HUDEP-2 (cell line): ENCODE data around the gene LRP2BP.

ENCODE experiments used
- DNase-seq, 76 experiments: peaks; one replicate each; lab custom pipeline; 2025; ENCODE audit not compliant: unreplicated experiment in 76 of 76; lab: John Stamatoyannopoulos, UW

Gene LRP2BP

GRCh38 chr4:185395956-185396723 lies 416 bp upstream of the LRP2BP start:
- DNase-seq = peak; percentile 24 to 98 (median 93)

- DNase-seq = no peak
These were observed 1.0 kb downstream of the LRP2BP start for GRCh38 chr4:185394568-185395237.

GRCh38 chr4:185392156-185392555 lies 3.6 kb downstream of the LRP2BP start:
- no peak for DNase-seq

GRCh38 chr4:185390941-185391340 lies 4.8 kb downstream of the LRP2BP start:
- DNase-seq = no peak

- no peak for DNase-seq
These were observed 7.8 kb downstream of the LRP2BP start for GRCh38 chr4:185387957-185388356.

GRCh38 chr4:185384930-185385331 lies 10.8 kb downstream of the LRP2BP start:
- DNase-seq = no peak

GRCh38 chr4:185384061-185384460 lies 11.7 kb downstream of the LRP2BP start:
- no peak for DNase-seq

- no peak for DNase-seq
These were observed 12.3 kb downstream of the LRP2BP start for GRCh38 chr4:185383451-185383850.

GRCh38 chr4:185382754-185383153 lies 13.0 kb downstream of the LRP2BP start:
- no peak for DNase-seq

- no peak for DNase-seq
These were observed 14.2 kb downstream of the LRP2BP start for GRCh38 chr4:185381288-185382196.

GRCh38 chr4:185380320-185380719 lies 15.4 kb downstream of the LRP2BP start:
- no peak for DNase-seq

- no peak for DNase-seq
These were observed 16.1 kb downstream of the LRP2BP start for GRCh38 chr4:185379326-185380295.

GRCh38 chr4:185378264-185378663 lies 17.5 kb downstream of the LRP2BP start:
- no peak for DNase-seq

- no peak for DNase-seq
These were observed 21.2 kb downstream of the LRP2BP start for GRCh38 chr4:185374573-185374972.

GRCh38 chr4:185374027-185374426 lies 21.7 kb downstream of the LRP2BP start:
- no peak for DNase-seq

GRCh38 chr4:185371702-185372101 lies 24.0 kb downstream of the LRP2BP start:
- no peak for DNase-seq

- no peak for DNase-seq
These were observed 25.3 kb downstream of the LRP2BP start for GRCh38 chr4:185370268-185370949.

GRCh38 chr4:185369731-185370130 lies 26.0 kb downstream of the LRP2BP start:
- DNase-seq = no peak

GRCh38 chr4:185364886-185365285 lies 30.8 kb downstream of the LRP2BP start:
- no peak for DNase-seq
